ENCODE results near the gene IGF2BP1.
"Not testable (repeated sequence)": the region's sequence is repeated elsewhere in the genome, so short reads cannot be mapped to it uniquely, and the experiment has no call there.

IGF2BP1 gene

DNA sequence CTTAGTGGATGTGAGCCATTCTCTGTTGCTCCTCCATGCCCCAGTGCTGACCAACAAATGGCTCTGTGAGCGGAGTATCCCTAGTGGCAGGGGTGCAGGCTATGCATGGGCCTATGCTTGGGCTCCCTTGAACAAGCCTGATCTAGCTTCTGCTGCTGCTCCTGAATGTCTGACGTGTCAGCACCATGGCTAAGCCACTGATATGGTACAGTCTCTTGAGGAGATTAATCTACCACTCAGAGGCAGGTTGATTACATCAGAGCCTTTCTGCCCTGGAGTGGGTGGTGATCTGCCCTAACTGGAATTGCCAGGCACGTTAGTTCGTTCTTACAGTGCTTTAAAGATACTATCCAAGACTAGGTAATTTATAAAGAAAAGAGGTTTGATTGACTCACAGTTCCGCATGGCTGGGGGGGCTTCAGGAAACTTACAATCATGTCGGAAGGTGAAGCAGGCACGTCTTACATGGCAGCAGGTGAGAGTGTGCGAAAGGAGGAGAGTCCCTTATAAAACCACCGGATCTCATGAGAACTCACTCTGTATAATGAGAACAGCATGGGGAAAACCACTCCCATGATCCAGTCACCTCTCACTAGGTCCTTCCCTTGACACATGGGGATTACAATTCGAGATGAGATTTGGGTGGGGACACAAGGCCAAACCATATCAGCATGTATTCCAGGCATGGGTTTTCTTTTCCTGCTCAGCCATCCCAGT is 93.9 kb downstream of the IGF2BP1 start:
- DNase-seq (ENCODE audit: low read depth in 1 of 2, low spot score in 1 of 2): no peak

DNA sequence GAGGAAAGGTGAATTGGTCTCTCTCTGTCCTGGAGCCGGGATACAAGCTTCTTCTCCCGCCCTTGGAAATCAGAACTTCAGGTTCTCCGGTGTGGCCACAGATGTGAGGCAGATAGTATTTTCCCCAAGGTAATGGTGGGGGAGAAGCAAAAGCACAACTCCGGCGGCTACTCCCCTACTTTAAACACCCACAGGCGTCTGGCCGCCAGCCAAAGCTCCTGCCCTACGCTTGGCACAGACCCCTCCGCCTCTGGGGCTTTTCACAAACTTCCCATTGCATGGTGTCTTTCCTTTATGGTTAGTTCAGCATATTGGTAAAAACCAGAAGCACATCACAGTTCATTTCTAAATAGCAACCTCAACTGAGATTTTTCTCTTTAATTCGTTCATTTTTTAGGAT is 95.9 kb downstream of the IGF2BP1 start:
- DNase-seq (ENCODE audit: low read depth in 1 of 2, low spot score in 1 of 2): no peak

DNA sequence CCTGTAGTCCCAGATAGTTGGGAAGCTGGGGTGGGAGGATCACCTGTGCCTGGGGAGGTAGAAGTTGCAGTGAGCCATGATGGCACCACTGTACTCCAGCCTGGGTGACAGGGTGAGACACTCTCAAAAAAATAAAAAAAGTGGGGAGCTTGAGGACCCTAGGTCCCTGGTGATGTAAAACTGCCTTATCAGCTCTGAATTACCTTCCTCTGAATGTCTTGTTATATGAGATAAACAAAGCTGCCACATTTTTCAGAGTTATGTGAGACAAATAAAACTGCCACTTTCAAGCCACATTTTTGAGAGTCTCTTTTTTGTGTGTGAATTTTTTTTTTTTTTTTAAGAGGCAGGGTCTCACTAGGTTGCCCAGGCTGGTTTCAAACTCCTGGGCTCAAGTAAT is 103.4 kb downstream of the IGF2BP1 start:
- DNase-seq (ENCODE audit: low read depth in 1 of 2, low spot score in 1 of 2): no peak

DNA sequence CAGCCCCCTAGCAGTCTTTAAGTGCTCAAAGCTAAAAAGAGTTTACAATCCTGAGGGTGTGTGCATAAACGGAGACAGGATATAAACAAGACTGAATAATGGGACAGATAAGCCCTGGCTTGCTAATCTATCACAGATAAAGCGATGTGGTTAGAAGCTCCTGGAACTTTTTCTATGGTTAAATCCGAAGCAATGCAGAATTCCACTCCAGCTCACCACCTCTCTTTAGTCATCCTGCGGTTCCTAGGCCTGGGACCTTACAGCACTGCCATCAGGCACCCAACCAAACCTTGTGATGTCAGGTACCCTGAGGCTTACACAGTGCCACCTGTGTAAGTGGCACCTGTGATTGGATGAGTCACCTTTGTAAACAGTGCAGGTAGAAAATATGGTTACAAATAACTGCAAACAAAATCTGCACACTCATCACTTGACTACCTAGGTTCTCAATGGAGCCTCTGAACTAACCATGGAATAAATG is 103.9 kb downstream of the IGF2BP1 start:
- DNase-seq (ENCODE audit: low read depth in 1 of 2, low spot score in 1 of 2): no peak

DNA sequence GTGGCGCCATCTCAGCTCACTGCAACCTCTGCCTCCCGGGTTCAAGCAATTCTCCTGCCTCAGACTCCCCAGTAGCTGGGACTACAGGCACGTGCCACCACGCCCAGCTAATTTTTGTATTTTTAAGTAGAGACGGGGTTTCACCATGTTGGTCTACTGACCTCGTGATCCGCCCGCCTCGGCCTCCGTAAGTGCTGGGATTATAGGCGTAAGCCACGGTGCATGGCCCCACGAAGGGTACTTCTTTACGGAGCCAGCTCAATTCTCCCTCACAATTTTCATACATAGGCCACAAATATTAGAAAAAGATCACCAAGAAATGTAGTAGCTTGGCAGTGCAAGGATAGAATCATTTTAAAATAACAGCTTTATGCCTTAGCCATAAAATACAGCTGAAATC is 106.2 kb downstream of the IGF2BP1 start:
- not testable (repeated sequence) for DNase-seq (ENCODE audit: low read depth in 1 of 2, low spot score in 1 of 2)

DNA sequence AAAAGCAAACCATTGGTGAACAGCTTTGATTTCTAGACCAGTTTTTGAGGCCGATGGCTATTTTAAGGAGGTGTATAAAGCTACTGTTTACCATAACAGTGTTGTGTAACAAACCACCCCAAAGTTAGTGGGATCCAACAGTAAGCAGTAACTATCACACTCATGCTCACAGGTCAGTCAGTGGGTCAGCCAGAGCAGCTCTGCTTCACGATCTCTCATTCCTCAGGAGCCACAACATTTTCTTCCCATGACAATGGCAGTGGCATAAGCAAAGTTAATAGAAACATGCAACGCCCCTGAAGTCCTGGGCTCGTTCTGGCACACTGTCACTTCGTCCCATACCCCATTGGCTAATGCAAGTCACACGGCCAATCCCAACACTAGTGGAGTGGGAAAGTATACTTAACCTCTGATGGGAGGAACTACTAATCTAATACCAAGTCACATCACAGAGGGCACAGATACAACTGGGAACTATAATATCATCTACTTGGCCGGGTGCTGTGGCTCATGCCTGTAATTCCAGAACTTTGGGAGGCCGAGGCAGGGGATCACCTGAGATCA is 107.4 kb downstream of the IGF2BP1 start:
- no peak for DNase-seq (ENCODE audit: low read depth in 1 of 2, low spot score in 1 of 2)
